HG02870 (cell line): ENCODE data around the gene LRRC7.
"Not testable (repeated sequence)": the region's sequence is repeated elsewhere in the genome, so short reads cannot be mapped to it uniquely, and the experiment has no call there.

Experiments used
- ATAC-seq: cut with Tn5 transposase; IDR thresholded peaks from one replicate; pipeline ENCODE4 v1.9.1; 2021; ENCODE audit warnings: mild to moderate bottlenecking, moderate library complexity; ENCODE audit not compliant: unreplicated experiment

The LRRC7 gene

DNA sequence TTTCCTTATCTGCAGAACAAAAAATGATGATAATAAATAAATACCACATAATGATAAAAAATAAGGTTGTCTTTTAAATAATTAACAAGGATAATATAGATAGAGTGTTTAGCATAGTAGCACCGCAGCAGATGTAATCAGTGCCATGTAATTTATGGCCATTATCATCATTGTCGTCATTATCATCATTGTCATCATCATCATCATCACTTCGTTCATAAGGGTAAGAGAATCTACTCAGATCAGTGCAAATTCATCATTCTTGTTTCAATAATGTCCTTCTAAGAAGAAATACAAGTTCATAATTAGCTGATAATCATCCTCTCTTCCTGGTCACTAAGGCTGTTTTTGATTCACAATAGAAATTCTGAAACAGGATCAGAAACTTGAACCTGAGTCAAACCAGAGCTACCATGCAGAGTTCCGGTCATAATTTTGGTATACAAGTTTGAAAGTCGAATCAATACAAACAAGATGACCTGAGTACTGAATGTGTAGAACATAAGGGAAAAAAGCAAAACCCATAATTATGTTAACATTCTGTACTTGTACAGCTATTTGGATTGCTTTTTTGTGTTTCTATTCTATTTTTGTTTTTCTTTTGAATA is 465.6 kb downstream of the LRRC7 start:
- peak; percentile 74 for ATAC-seq

DNA sequence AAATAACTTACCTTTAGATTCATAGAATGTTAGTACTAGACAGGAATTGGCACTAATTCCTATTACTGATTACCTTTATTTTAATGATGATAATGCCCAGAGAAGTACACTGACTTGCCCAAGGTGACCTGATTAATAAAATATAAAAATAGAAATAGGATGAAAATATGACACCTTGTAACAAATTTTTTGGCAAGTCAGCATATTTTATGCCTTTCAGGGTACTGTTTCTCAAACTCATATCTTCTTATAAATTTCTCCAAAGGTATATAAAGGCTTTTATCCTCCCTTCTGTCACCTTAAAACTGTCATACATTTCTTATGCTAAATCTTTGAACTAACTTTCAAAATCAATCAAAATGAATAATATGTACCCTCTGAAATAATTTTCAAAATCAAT is 466.2 kb downstream of the LRRC7 start:
- no peak for ATAC-seq

GRCh38 chr1:70034403-70034802 is 466.7 kb downstream of the LRRC7 start:
- ATAC-seq: no peak

DNA sequence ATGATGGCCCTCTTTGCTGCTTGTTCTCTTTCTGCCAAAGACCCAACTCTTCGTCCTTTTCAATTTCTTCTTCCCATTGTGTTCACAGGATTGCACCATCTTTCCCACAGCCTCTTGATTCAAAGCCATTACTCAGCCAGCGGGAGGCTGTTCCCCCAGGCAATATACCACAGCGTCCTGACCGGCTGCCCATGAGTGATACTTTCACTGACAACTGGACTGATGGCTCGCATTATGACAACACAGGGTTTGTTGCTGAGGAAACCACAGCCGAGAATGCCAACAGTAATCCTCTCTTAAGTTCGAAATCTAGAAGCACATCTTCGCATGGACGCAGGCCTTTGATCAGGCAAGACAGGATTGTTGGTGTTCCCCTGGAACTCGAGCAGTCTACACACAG is 470.3 kb downstream of the LRRC7 start:
- ATAC-seq: no peak

DNA sequence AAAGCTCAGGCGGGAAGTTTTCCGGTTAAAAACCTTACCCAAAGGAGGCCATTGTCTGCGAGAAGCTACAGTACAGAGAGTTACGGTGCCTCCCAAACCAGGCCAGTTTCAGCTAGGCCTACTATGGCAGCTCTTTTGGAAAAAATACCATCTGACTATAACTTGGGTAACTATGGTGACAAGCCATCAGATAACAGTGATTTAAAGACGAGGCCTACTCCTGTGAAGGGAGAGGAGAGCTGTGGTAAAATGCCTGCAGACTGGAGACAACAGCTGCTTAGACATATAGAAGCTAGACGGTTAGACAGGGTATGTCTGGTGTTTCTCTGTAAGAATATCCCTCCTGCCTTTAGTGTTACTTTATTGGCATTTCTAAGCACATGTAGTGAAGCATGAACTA is 471.8 kb downstream of the LRRC7 start:
- ATAC-seq: no peak

DNA sequence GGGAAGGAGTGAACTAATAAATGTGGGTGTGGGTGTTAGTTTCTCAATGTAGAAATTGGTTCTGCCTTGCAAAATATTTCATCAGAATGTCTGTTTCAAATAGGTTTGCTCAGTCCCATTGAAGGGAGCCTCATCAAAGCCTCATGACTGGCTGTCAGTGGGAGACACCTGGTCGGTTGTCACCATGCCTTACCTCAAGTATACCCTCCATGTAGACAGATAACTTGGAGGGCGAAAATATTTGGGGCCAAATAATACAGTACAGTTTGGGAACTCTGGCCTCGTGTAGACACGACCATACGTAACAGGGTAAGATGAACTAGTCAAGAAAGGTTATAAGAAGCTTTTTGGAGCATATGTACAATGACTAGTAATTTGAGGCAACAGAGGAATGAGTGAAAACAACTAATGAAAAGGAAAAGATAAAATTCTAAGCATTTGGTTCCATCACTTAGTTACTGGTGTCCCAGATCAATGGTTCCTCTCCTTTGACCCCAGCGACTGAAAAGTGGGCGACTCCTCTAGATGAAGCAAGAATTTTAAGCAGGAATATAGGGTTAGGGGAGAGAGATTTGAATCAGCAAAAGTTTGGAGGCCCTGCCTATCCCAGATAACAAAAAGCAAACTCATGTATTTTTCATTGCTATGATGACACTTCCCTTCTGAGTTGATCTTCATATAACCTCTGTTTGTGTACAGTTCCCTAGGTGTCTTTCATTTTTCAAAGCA is 473.8 kb downstream of the LRRC7 start:
- no peak for ATAC-seq

- ATAC-seq: peak; percentile 63
Measured at GRCh38 chr1:70042090-70042731, 474.5 kb downstream of the LRRC7 start.

DNA sequence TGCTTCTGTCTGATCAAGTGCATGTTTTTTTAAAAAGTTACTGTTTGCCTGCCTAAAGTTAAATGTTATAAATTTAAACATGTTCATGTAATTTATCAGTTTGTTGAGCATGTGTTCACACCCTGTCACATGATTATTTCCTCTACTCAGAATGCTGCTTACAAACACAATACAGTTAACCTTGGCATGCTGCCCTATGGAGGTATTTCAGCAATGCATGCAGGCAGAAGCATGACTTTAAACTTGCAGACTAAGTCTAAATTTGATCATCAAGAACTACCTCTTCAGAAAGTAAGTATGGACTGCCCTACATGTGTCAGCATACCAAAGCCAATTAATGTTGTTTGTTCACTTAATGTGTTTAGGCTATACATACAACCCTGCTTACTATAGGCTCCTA is 476.1 kb downstream of the LRRC7 start:
- ATAC-seq: no peak

DNA sequence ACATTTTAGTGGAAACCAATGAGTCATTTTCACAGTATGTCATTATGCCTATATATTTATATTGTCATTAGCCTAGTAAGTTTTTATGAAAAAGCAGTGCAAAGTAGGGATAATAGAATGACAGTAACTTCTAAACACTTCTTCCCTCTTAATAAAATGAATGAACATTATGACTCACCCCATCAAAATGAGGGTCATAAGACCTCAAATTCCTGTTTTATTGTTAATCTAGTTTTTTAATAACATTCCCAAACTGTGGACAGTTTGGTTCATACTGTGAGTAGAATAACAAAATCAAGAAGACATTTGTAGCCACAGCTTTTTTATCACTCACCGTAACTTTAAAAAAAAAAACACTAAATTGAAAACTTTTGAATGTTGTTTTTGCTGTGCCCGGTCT is 477.1 kb downstream of the LRRC7 start:
- ATAC-seq: no peak

DNA sequence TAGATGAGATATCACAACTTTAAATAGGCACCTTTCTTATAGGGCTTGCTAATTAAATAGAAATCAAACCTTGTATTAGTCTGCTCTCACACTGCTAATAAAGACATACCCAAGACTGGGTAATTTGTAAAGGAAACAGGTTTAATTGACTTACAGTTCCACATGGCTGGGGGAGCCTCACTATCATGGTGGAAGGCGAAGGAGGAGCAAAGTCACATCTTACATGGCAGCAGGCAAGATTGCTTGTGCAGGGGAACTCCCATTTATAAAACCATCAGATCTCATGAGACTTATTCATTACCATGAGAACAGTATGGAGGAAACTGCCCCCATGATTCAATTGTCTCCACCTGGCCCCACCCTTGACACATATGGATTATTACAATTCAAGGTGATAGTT is 477.9 kb downstream of the LRRC7 start:
- not testable (repeated sequence) for ATAC-seq

GRCh38 chr1:70048336-70049094 is 480.8 kb downstream of the LRRC7 start:
- ATAC-seq: no peak

DNA sequence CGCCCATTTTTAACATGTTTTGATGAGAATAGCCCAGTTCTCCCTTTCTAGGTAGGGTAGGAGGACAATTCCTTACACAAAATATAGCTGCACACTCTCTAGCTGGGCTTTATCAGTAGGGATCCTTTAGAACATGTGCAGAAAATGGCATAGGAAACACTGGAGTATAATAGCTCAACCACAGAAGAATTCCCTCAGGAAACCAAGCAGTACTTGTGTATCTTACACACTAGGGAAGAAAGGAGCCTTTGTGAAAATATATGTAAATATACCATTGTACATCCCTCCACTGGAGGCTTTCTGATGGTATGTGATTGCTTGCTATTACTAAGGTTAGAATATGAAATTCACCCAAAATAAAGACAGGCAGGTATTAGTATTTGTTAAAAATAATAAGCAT is 484.2 kb downstream of the LRRC7 start:
- no peak for ATAC-seq

DNA sequence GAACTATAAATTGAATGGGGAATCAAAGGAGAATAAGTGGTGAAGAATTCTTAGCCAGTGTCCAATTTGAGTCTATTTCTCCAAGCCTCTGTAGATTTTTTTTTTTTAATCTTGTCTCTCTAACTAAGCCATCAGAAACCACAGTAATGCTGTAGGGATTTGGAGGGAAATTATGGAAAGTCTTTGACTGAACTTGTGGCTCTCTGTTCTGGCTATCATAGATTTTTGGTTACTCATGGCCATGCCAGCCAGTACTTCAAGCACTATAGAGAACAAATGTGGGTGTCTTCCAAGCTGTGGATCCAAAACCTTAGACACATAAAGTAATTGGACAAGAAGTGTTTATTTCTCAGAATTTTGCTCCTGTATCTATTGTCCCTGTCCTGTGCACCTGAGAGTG is 489.8 kb downstream of the LRRC7 start:
- no peak for ATAC-seq

- ATAC-seq: no peak
Measured at GRCh38 chr1:70061231-70061630, 493.5 kb downstream of the LRRC7 start.

GRCh38 chr1:70063861-70064260 is 496.1 kb downstream of the LRRC7 start:
- ATAC-seq: no peak

DNA sequence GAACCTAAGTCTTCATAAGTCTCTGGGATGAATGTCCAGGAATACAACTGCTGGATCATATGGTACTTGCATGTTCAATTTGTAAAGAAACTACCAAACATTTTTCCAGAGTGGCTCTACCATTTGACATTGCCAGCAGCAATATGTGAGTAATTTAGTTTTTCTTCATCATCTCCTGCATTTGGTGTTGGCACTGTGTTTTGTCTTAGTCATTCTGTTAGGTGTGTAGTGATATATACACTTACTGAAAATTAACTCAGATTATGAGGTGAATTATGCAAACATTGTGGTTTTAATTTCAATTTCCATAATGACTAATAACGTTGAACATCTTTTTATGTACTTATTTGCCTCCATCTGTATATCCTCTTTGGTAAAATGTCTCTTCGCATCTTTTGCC is 499.0 kb downstream of the LRRC7 start:
- ATAC-seq: no peak

GRCh38 chr1:70071601-70072000 is 503.9 kb downstream of the LRRC7 start:
- ATAC-seq: no peak

DNA sequence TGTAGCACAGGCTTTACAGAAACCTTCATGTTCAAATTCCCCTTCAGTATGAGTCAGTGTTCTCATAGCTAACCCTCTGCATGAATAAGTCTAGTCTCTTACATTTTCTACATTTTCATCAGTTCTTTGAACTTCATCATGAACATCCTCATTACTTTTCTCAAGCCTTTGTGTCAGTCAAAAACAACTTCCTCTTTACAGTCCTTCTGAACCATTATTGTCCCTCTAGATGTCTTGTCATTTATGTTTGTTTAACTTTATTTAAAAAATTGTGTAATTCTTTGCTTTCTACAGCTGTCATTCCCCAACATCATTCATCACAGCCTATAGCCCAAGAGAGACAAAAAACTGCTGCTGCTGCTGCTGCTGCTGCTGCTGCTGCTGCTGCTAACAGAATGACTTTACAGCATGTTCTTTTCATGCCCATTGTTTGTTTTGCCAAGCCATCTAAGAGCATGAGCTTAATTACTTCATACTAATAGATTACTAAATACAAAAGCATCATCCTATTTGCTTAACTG is 504.6 kb downstream of the LRRC7 start:
- no peak for ATAC-seq

- ATAC-seq: no peak
Measured at GRCh38 chr1:70075761-70076160, 508.0 kb downstream of the LRRC7 start.

GRCh38 chr1:70077066-70077465 is 509.3 kb downstream of the LRRC7 start:
- no peak for ATAC-seq

DNA sequence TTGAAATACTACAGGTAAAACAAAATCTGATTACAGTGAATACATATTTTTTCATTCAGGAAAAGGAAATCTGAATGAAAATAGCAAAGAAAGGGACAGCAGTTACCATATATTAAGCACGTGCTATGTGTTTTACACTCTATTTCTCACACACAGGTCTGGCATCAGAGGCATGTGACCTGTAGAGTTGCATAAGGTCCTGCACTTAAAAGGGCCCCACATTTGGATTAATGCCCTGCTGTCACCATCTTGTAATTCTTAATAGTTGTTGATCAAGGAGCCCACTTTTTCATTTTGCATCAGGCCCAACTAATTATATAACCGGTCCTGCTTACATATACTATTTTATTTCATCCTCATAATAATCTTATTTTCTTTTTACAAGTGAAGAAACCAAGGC is 511.8 kb downstream of the LRRC7 start:
- ATAC-seq: no peak
